22Rv1 (cell line): ENCODE data around the gene PRCC.

ENCODE experiments used
- H3K27ac ChIP-seq: fragments of 450-650 bp; 2 replicates; pipeline ENCODE4 v1.5.1; 2017
- CTCF ChIP-seq: fragments of 450-650 bp; IDR thresholded peaks from 2 replicates; pipeline ENCODE4 v1.5.1; 2017; ENCODE audit warnings: mild to moderate bottlenecking
- ZFX ChIP-seq: fragments of 450-650 bp; IDR thresholded peaks from 2 replicates; pipeline ENCODE4 v1.6.1; 2017; ENCODE audit warnings: antibody characterized with exemption, borderline replicate concordance

PRCC gene

GRCh38 chr1:156746406-156746727, 21.0 kb upstream of the PRCC start:
- TF ChIP-seq CTCF = no peak
- TF ChIP-seq ZFX = no peak
- H3K27ac ChIP-seq = peak overlapping the region; percentile 97

GRCh38 chr1:156746728-156747631, 20.4 kb upstream of the PRCC start:
- peak overlapping the region; percentile 97 for H3K27ac ChIP-seq
- TF ChIP-seq CTCF = no peak
- no peak for TF ChIP-seq ZFX

GRCh38 chr1:156747742-156748669, 19.3 kb upstream of the PRCC start:
- TF ChIP-seq ZFX = no peak
- no peak for TF ChIP-seq CTCF
- peak overlapping the region; percentile 97 for H3K27ac ChIP-seq

GRCh38 chr1:156748670-156749418, 18.5 kb upstream of the PRCC start:
- peak overlapping the region; percentile 97 for H3K27ac ChIP-seq

GRCh38 chr1:156749419-156750118, 17.8 kb upstream of the PRCC start:
- peak overlapping the region; percentile 97 for H3K27ac ChIP-seq
- TF ChIP-seq ZFX (no peak), CTCF (no peak)

More at GRCh38 chr1:156748670-156749418, 18.5 kb upstream of the PRCC start:
- no peak for TF ChIP-seq CTCF
- no peak for TF ChIP-seq ZFX

GRCh38 chr1:156750191-156750672, 17.1 kb upstream of the PRCC start:
- TF ChIP-seq ZFX = no peak
- TF ChIP-seq CTCF = no peak
- H3K27ac ChIP-seq = peak overlapping the region; percentile 97
